ENCODE data around the gene CSE1L.
"Not testable (repeated sequence)": the region's sequence is repeated elsewhere in the genome, so short reads cannot be mapped to it uniquely, and the experiment has no call there.

The CSE1L gene

DNA sequence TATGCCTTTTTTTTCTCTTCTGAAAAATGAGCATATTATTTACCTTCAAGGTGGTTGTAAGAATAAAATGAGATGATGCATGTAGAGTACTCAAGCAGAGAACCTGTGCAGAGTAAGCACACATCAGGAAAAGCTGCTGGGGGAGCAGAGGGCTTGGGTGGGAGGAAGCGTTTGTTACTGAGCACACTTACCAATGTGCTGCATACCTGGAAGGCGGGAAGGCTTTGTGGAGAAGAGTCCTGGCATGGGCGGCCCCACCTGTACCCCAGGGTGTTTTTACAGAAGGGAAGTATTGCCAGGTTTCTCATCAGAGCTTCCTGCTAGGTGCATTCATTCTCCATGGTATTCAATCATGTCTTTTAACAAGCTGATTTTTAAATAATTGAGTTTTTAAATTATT lies 52.9 kb downstream of the CSE1L start:
- H3K18ac ChIP-seq (ENCODE audit: low read depth in 1 of 2, low read length in 2 of 2), result no peak overlapping the region
- no peak overlapping the region for H3K27ac ChIP-seq (ENCODE audit: low read length, poor library complexity, severe bottlenecking)
- no peak overlapping the region for H2BK5ac ChIP-seq (ENCODE audit: low read depth, low read length, poor library complexity, severe bottlenecking)
- 97% methylated on average over 3 of the region's 3 CpGs for WGBS
- no peak overlapping the region for H3K23ac ChIP-seq (ENCODE audit: low read length in 2 of 2)
- no peak overlapping the region for H3K4ac ChIP-seq (ENCODE audit: low read depth in 1 of 2, low read length in 2 of 2)
- H2AFZ ChIP-seq (ENCODE audit: low read depth, low read length), result no peak overlapping the region
- no peak overlapping the region for H4K8ac ChIP-seq (ENCODE audit: low read length)
- H2AK5ac ChIP-seq (ENCODE audit: low read length, severe bottlenecking), result no peak overlapping the region
- H3K79me1 ChIP-seq (replicated peaks; ENCODE audit: low read length, poor library complexity, severe bottlenecking), result peaks cover 10% of the 10 kb centered on the region
- H2BK15ac ChIP-seq (ENCODE audit: low read depth, poor library complexity, severe bottlenecking), result no peak overlapping the region
- H3K14ac ChIP-seq (ENCODE audit: low read length in 2 of 2), result no peak overlapping the region
- H2BK12ac ChIP-seq (ENCODE audit: low read length in 2 of 2), result no peak overlapping the region
- H3K4me1 ChIP-seq (ENCODE audit: control insufficient read depth, insufficient read depth, low read depth, low read length), result no peaks in the 10 kb centered on the region
- no peaks in the 10 kb centered on the region for H3K27me3 ChIP-seq (ENCODE audit: control insufficient read depth in 1 of 2, insufficient read depth in 1 of 2, low read length in 2 of 2)
- H3K4me2 ChIP-seq (ENCODE audit: low read length, poor library complexity, severe bottlenecking), result no peak overlapping the region
- DNase-seq, result no peak
- H3K36me3 ChIP-seq (ENCODE audit: control insufficient read depth in 1 of 2, insufficient read depth in 2 of 2, low read depth in 1 of 2, low read length in 2 of 2), result peaks cover 37 to 88% of the 10 kb centered on the region in 2 experiments
- no peak overlapping the region for H4K91ac ChIP-seq (ENCODE audit: low read length)
- no peaks in the 10 kb centered on the region for H3K9me3 ChIP-seq (ENCODE audit: control insufficient read depth, low read length)
- H3K9ac ChIP-seq (ENCODE audit: low read length), result no peak overlapping the region
- no peak overlapping the region for H2BK120ac ChIP-seq (ENCODE audit: low read depth, low read length)
- H3K4me3 ChIP-seq (ENCODE audit: insufficient read depth in 1 of 2, low read depth in 1 of 2, low read length in 2 of 2), result no peak overlapping the region

DNA sequence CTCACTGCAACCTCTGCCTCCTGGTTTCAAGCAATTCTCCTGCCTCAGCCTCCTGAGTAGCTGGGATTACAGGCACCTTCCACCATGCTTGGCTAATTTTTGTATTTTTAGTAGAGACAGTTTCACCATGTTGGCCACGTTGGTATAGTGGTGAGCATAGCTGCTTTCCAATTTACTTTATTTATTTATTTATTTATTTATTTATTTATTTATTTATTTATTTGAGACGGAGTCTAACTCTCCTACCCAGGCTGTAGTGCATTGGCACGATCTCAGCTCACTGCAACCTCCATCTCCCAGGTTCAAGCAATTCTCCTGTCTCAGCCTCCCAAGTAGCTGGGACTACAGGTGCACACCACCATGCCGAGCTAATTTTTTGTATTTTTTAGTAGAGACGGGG lies 54.2 kb downstream of the CSE1L start:
- H3K4me1 ChIP-seq (ENCODE audit: control insufficient read depth, insufficient read depth, low read depth, low read length), result not testable (repeated sequence)

DNA sequence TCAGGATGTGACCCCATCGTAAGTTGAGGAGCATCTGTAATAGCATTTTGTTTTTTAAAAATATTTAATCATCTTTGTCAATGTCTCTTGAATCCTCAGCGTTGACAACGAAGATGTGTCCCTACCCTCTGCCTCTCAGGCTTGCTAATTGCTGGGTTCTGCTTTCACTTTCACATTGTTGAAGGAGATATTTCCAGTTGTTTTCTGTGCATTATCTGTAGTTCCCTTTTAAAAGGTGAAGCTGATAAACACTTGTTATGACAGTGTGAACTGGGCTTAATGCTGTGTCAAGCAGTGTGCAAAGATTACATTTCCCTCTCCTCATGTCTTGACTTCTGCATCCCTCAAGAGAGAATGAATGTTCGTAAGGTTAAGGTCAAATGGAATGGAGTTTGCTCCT lies 54.9 kb downstream of the CSE1L start:
- Histone ChIP-seq H3K9ac (ENCODE audit: low read length) (no peak overlapping the region), H4K8ac (ENCODE audit: low read length) (no peak overlapping the region), H2AK5ac (ENCODE audit: low read length, severe bottlenecking) (no peak overlapping the region), H3K18ac (ENCODE audit: low read depth in 1 of 2, low read length in 2 of 2) (no peak overlapping the region), H3K4me3 (ENCODE audit: insufficient read depth in 1 of 2, low read depth in 1 of 2, low read length in 2 of 2) (no peak overlapping the region), H3K79me1 (replicated peaks; ENCODE audit: low read length, poor library complexity, severe bottlenecking) (peaks cover 16% of the 10 kb centered on the region), H3K23ac (ENCODE audit: low read length in 2 of 2) (no peak overlapping the region), H3K4me1 (ENCODE audit: control insufficient read depth, insufficient read depth, low read depth, low read length) (peaks cover 1% of the 10 kb centered on the region), H3K4ac (ENCODE audit: low read depth in 1 of 2, low read length in 2 of 2) (no peak overlapping the region), H4K91ac (ENCODE audit: low read length) (no peak overlapping the region), H2BK5ac (ENCODE audit: low read depth, low read length, poor library complexity, severe bottlenecking) (no peak overlapping the region), H3K36me3 (ENCODE audit: control insufficient read depth in 1 of 2, insufficient read depth in 2 of 2, low read depth in 1 of 2, low read length in 2 of 2) (peaks cover 42 to 87% of the 10 kb centered on the region in 2 experiments), H2BK15ac (ENCODE audit: low read depth, poor library complexity, severe bottlenecking) (no peak overlapping the region), H2BK120ac (ENCODE audit: low read depth, low read length) (no peak overlapping the region), H3K27me3 (ENCODE audit: control insufficient read depth in 1 of 2, insufficient read depth in 1 of 2, low read length in 2 of 2) (no peaks in the 10 kb centered on the region), H2BK12ac (ENCODE audit: low read length in 2 of 2) (no peak overlapping the region), H2AFZ (ENCODE audit: low read depth, low read length) (no peak overlapping the region), H3K4me2 (ENCODE audit: low read length, poor library complexity, severe bottlenecking) (no peak overlapping the region), H3K14ac (ENCODE audit: low read length in 2 of 2) (no peak overlapping the region), H3K27ac (ENCODE audit: low read length, poor library complexity, severe bottlenecking) (no peak overlapping the region), H3K9me3 (ENCODE audit: control insufficient read depth, low read length) (no peaks in the 10 kb centered on the region)
- DNase-seq, result peak; percentile 22
- 93% methylated on average over 3 of the region's 4 CpGs for WGBS

More for the DNA sequence above, 54.2 kb downstream of the CSE1L start:
- not testable (repeated sequence) for H3K27ac ChIP-seq (ENCODE audit: low read length, poor library complexity, severe bottlenecking); H4K8ac ChIP-seq (ENCODE audit: low read length); H3K27me3 ChIP-seq (ENCODE audit: control insufficient read depth in 1 of 2, insufficient read depth in 1 of 2, low read length in 2 of 2); H2AFZ ChIP-seq (ENCODE audit: low read depth, low read length); DNase-seq; H3K4ac ChIP-seq (ENCODE audit: low read depth in 1 of 2, low read length in 2 of 2); H3K9me3 ChIP-seq (ENCODE audit: control insufficient read depth, low read length); H2BK15ac ChIP-seq (ENCODE audit: low read depth, poor library complexity, severe bottlenecking); H3K9ac ChIP-seq (ENCODE audit: low read length); H3K23ac ChIP-seq (ENCODE audit: low read length in 2 of 2); H3K4me2 ChIP-seq (ENCODE audit: low read length, poor library complexity, severe bottlenecking); H3K14ac ChIP-seq (ENCODE audit: low read length in 2 of 2); H2AK5ac ChIP-seq (ENCODE audit: low read length, severe bottlenecking); H2BK12ac ChIP-seq (ENCODE audit: low read length in 2 of 2); H3K18ac ChIP-seq (ENCODE audit: low read depth in 1 of 2, low read length in 2 of 2); H3K4me3 ChIP-seq (ENCODE audit: insufficient read depth in 1 of 2, low read depth in 1 of 2, low read length in 2 of 2); H4K91ac ChIP-seq (ENCODE audit: low read length); H2BK120ac ChIP-seq (ENCODE audit: low read depth, low read length); H2BK5ac ChIP-seq (ENCODE audit: low read depth, low read length, poor library complexity, severe bottlenecking)
- Histone ChIP-seq H3K36me3 (ENCODE audit: control insufficient read depth in 1 of 2, insufficient read depth in 2 of 2, low read depth in 1 of 2, low read length in 2 of 2) (peaks cover 46 to 89% of the 10 kb centered on the region in 2 experiments), H3K79me1 (replicated peaks; ENCODE audit: low read length, poor library complexity, severe bottlenecking) (peaks cover 16% of the 10 kb centered on the region)
- 100% methylated on average over 2 of the region's 5 CpGs for WGBS

DNA sequence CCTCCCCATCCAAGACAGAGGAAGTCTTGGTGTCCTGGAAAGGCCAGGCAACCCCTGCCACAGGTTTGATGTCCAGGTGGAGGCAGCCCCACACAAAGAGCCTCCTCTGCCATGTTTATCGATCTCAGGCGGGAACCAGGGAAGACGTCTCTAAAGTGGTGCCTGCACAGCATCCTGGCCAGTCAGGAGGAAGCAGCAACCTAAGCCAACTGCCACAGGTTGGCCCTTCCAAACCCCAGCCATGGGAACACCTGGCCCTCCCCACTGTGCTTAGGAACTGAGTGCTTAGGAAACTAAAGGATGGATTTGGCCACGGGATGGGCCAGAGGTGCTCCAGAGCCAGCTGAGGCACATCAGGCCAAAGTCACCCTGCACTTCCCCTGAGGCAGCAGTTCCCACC lies 56.9 kb downstream of the CSE1L start:
- Histone ChIP-seq H4K91ac (ENCODE audit: low read length) (no peak overlapping the region), H3K4me1 (ENCODE audit: control insufficient read depth, insufficient read depth, low read depth, low read length) (peaks cover 1% of the 10 kb centered on the region), H3K4me3 (ENCODE audit: insufficient read depth in 1 of 2, low read depth in 1 of 2, low read length in 2 of 2) (no peak overlapping the region), H2BK5ac (ENCODE audit: low read depth, low read length, poor library complexity, severe bottlenecking) (no peak overlapping the region), H3K27me3 (ENCODE audit: control insufficient read depth in 1 of 2, insufficient read depth in 1 of 2, low read length in 2 of 2) (no peaks in the 10 kb centered on the region), H3K9ac (ENCODE audit: low read length) (no peak overlapping the region), H3K36me3 (ENCODE audit: control insufficient read depth in 1 of 2, insufficient read depth in 2 of 2, low read depth in 1 of 2, low read length in 2 of 2) (peaks cover 39 to 80% of the 10 kb centered on the region in 2 experiments), H3K4me2 (ENCODE audit: low read length, poor library complexity, severe bottlenecking) (no peak overlapping the region), H3K14ac (ENCODE audit: low read length in 2 of 2) (no peak overlapping the region), H3K18ac (ENCODE audit: low read depth in 1 of 2, low read length in 2 of 2) (no peak overlapping the region), H3K79me1 (replicated peaks; ENCODE audit: low read length, poor library complexity, severe bottlenecking) (peaks cover 13% of the 10 kb centered on the region), H2BK12ac (ENCODE audit: low read length in 2 of 2) (no peak overlapping the region), H3K27ac (ENCODE audit: low read length, poor library complexity, severe bottlenecking) (no peak overlapping the region), H3K9me3 (ENCODE audit: control insufficient read depth, low read length) (no peaks in the 10 kb centered on the region), H3K23ac (ENCODE audit: low read length in 2 of 2) (no peak overlapping the region), H2AFZ (ENCODE audit: low read depth, low read length) (no peak overlapping the region), H2BK120ac (ENCODE audit: low read depth, low read length) (no peak overlapping the region), H3K4ac (ENCODE audit: low read depth in 1 of 2, low read length in 2 of 2) (no peak overlapping the region), H2AK5ac (ENCODE audit: low read length, severe bottlenecking) (no peak overlapping the region), H2BK15ac (ENCODE audit: low read depth, poor library complexity, severe bottlenecking) (no peak overlapping the region), H4K8ac (ENCODE audit: low read length) (no peak overlapping the region)
- 91% methylated on average over 4 of the region's 4 CpGs for WGBS
- DNase-seq, result no peak
